Keratinocyte (primary cell): Measurements from ENCODE around the gene RNF115. TPM values are rescaled to one million over a fixed set of nuclear protein-coding genes. Genes with fewer than 3 reads are reported as not detected.

Source experiments
- DNase-seq: peaks from one replicate; pipeline ENCODE4 v3.0.0-alpha.2; 2011; ENCODE audit warnings: low read depth, missing footprints, low spot score
- FAIRE-seq: peaks from 2 replicates; lab custom pipeline; 2011; peaks lifted over from hg19 to GRCh38; lab: Jason Lieb, UNC
- H2AFZ ChIP-seq: 2 replicates; pipeline ENCODE4 v1.6.0; 2012; ENCODE audit warnings: low read length, control low read depth, inconsistent platforms; ENCODE audit not compliant: control insufficient read depth
- H3K27ac ChIP-seq: 2 replicates; pipeline ENCODE4 v1.5.1; 2011; ENCODE audit warnings: low read length; ENCODE audit not compliant: control insufficient read depth, insufficient read depth
- H3K27me3 ChIP-seq: 3 replicates; pipeline ENCODE4 v1.6.0; 2011; ENCODE audit warnings: low read length; ENCODE audit not compliant: control insufficient read depth, insufficient read depth; ENCODE audit errors: extremely low read depth
- H3K36me3 ChIP-seq, 2 experiments: 2 replicates in 1 of 2; 3 replicates in 1 of 2; pipeline ENCODE4 v1.5.1; 2011; ENCODE audit warnings: low read length in 2 of 2, mild to moderate bottlenecking in 1 of 2; ENCODE audit not compliant: control insufficient read depth in 2 of 2, insufficient read depth in 2 of 2; ENCODE audit errors: extremely low read depth in 1 of 2
- H3K4me1 ChIP-seq: 3 replicates; pipeline ENCODE4 v1.5.1; 2011; ENCODE audit warnings: low read length; ENCODE audit not compliant: control insufficient read depth, insufficient read depth; ENCODE audit errors: extremely low read depth
- H3K4me2 ChIP-seq: 3 replicates; pipeline ENCODE4 v1.6.0; 2011; ENCODE audit warnings: low read depth, low read length; ENCODE audit not compliant: control insufficient read depth, insufficient read depth; ENCODE audit errors: extremely low read depth
- H3K4me3 ChIP-seq, 3 experiments: fragments of 200-600 bp in 1 of 3; sonication (generic) in 1 of 3; 2 replicates in 2 of 3; 3 replicates in 1 of 3; pipeline ENCODE4 v1.5.1; 2011 to 2016; ENCODE audit warnings: low read length in 3 of 3, mild to moderate bottlenecking in 3 of 3, control low read depth in 2 of 3, inconsistent platforms in 1 of 3, low read depth in 1 of 3, mixed read lengths in 1 of 3, mixed run types in 1 of 3, moderate library complexity in 1 of 3; ENCODE audit not compliant: control insufficient read depth in 2 of 3, insufficient read depth in 2 of 3; ENCODE audit errors: extremely low read depth in 1 of 3
- H3K79me2 ChIP-seq: 2 replicates; pipeline ENCODE4 v1.6.0; 2012; ENCODE audit warnings: low read length; ENCODE audit not compliant: control insufficient read depth, insufficient read depth
- H3K9ac ChIP-seq: 3 replicates; pipeline ENCODE4 v1.6.0; 2011; ENCODE audit warnings: low read length; ENCODE audit not compliant: control insufficient read depth, insufficient read depth; ENCODE audit errors: extremely low read depth
- H3K9me1 ChIP-seq: 3 replicates; pipeline ENCODE4 v1.6.0; 2011; ENCODE audit warnings: low read length; ENCODE audit not compliant: control insufficient read depth, insufficient read depth; ENCODE audit errors: extremely low read depth
- H3K9me3 ChIP-seq: 2 replicates; pipeline ENCODE4 v1.5.1; 2012; ENCODE audit warnings: low read depth, low read length; ENCODE audit not compliant: control insufficient read depth
- H4K20me1 ChIP-seq: 3 replicates; pipeline ENCODE4 v1.6.0; 2011; ENCODE audit warnings: low read length; ENCODE audit not compliant: control insufficient read depth, insufficient read depth; ENCODE audit errors: extremely low read depth
- EZH2 ChIP-seq: IDR thresholded peaks from one replicate; pipeline ENCODE4 v1.6.1; 2012; ENCODE audit warnings: inconsistent platforms, mild to moderate bottlenecking, low read length, moderate library complexity
- dilution Hi-C: fragments of 300-500 bp; cut with MboI; formaldehyde crosslinking; loops from one replicate; pipeline ENCODE4 v1.7.0; 2020; ENCODE audit warnings: low sequenced_read_pairs; ENCODE audit not compliant: extremely low pct_ligation_motif_present
- polyA plus RNA-seq, 5 experiments: library from polyadenylated mRNA; depleted of rRNA in 3 of 5; stranded (reverse) in 3 of 5; stranded (forward) in 1 of 5; unstranded in 1 of 5; fragments of >200 nt; gene quantifications; 1 replicate in 1 of 5; 2 replicates in 3 of 5; 3 replicates in 1 of 5; pipeline versions ENCODE4 v1.2.1 to v1.2.3, GENCODE V29; 2011 to 2012; ENCODE audit warnings: missing spikeins in 2 of 5, low read depth in 1 of 5, low replicate concordance in 1 of 5
- TF ChIP-seq, protein P1 (sequence below), 3 experiments: IDR thresholded peaks in 1 of 3; conservative IDR thresholded peaks in 1 of 3; optimal IDR thresholded peaks in 1 of 3; 2 replicates in 2 of 3; 3 replicates in 1 of 3; pipeline versions ENCODE3 to v1.5.1; 2011; ENCODE audit warnings: low read length in 3 of 3, mild to moderate bottlenecking in 3 of 3, moderate library complexity in 2 of 3, control low read depth in 1 of 3, inconsistent platforms in 1 of 3; ENCODE audit not compliant: insufficient read depth in 2 of 3; ENCODE audit errors: extremely low read depth in 1 of 3

The RNF115 gene
- polyA plus RNA-seq, 1 donor (not counting 4 experiments of a cell fraction or from before 2014, with no cell fraction given), result 10.1 TPM

DNA sequence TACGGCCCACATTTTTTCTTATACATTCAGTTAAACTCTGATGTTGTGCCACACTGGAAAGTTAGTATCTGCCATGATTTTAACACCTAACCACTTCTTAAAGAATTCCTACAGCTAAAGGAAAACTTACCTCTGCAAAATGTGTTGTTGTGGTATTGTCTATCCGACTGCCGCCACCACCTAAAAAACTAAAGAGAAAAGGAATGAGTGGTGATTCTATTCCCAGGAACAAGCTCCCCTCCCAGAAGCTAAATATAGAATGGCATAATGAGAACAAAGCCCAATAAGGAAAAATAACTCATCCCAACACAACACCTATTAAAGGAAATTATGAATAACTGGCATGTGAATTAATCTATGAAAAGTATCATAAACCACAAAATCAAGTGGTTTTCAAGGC lies 39.5 kb downstream of the RNF115 start:
- Histone ChIP-seq H4K20me1 (no peaks in the 10 kb centered on the region), H3K36me3 (peaks cover 3% of the 10 kb centered on the region in 2 experiments), H2AFZ (no peak overlapping the region), H3K9ac (no peak overlapping the region), H3K4me1 (peaks cover 19% of the 10 kb centered on the region), H3K27ac (no peak overlapping the region), H3K9me3 (no peaks in the 10 kb centered on the region), H3K4me2 (no peak overlapping the region), H3K27me3 (no peaks in the 10 kb centered on the region), H3K79me2 (no peaks in the 10 kb centered on the region), H3K9me1 (no peaks in the 10 kb centered on the region), H3K4me3 (no peak overlapping the region)
- TF ChIP-seq, protein P1, sequence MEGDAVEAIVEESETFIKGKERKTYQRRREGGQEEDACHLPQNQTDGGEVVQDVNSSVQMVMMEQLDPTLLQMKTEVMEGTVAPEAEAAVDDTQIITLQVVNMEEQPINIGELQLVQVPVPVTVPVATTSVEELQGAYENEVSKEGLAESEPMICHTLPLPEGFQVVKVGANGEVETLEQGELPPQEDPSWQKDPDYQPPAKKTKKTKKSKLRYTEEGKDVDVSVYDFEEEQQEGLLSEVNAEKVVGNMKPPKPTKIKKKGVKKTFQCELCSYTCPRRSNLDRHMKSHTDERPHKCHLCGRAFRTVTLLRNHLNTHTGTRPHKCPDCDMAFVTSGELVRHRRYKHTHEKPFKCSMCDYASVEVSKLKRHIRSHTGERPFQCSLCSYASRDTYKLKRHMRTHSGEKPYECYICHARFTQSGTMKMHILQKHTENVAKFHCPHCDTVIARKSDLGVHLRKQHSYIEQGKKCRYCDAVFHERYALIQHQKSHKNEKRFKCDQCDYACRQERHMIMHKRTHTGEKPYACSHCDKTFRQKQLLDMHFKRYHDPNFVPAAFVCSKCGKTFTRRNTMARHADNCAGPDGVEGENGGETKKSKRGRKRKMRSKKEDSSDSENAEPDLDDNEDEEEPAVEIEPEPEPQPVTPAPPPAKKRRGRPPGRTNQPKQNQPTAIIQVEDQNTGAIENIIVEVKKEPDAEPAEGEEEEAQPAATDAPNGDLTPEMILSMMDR (optimal IDR thresholded peaks at IDR 0.05 in 1 of 3, IDR thresholded peaks at IDR 0.05 in 1 of 3, conservative IDR thresholded peaks at IDR 0.05 in 1 of 3; ENCODE audit: extremely low read depth in 1 of 3, insufficient read depth in 2 of 3, low read length in 3 of 3), result no peak
- no peak for TF ChIP-seq EZH2
- DNase-seq, result no peak
- no peak for FAIRE-seq
- dilution Hi-C loops, result no loop called here

DNA sequence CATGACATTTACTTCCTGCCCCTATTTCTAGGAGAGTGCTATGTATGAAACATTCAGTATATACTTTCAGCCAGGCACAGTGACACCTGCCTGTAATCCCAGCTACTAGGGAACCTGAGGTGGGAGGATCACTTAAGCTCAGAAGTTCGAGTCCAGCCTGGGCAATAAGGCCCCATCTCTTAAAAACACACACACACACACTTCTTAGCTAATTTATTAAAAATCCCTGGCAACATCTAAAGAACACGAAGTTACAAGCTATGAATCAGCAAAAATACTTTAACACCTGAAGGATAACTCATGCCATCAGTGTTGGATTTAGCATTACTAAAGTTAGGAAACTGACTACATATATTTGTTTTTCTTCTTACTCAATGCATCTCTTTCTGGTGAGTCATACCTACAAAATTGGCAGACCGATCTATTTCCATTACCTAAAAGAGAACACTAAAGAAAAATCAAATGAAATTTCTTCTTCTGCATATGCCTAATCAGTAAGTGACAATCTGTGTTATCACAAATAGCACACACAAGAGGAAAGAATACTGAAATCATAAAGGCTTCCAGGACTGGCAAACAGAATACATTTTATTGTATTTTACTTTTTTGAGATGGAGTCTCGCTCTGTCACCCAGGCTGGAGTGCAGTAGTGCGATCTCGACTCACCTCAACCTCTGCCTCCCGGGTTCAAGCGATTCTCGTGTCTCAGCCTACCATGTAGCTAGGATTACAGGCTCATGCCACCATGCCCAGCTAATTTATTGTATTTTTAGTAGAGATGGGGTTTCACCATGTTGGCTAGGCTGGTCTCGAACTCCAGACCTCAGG lies 41.4 kb downstream of the RNF115 start:
- Histone ChIP-seq H3K9ac (no peak overlapping the region), H4K20me1 (no peaks in the 10 kb centered on the region), H3K27me3 (no peaks in the 10 kb centered on the region), H3K4me1 (peaks cover 19% of the 10 kb centered on the region), H3K4me2 (peak overlapping the region; percentile 50), H3K4me3 (no peak overlapping the region), H2AFZ (no peak overlapping the region), H3K27ac (peak overlapping the region; percentile 73), H3K36me3 (no peaks in the 10 kb centered on the region), H3K9me1 (no peaks in the 10 kb centered on the region), H3K9me3 (no peaks in the 10 kb centered on the region), H3K79me2 (no peaks in the 10 kb centered on the region)
- FAIRE-seq (peak; percentile 58), DNase-seq (peak; percentile 57)
- dilution Hi-C loops, result no loop called here
- TF ChIP-seq, protein P1 (optimal IDR thresholded peaks at IDR 0.05 in 1 of 3, IDR thresholded peaks at IDR 0.05 in 1 of 3, conservative IDR thresholded peaks at IDR 0.05 in 1 of 3; ENCODE audit: extremely low read depth in 1 of 3, insufficient read depth in 2 of 3, low read length in 3 of 3), result no peak
- TF ChIP-seq EZH2, result no peak
